ENCODE data around the gene ZFAND6.

- no peak for TF ChIP-seq CTCF (IDR thresholded peaks at IDR 0.05)
- TF ChIP-seq POLR2A (IDR thresholded peaks at IDR 0.05) = no peak
- no peak for TF ChIP-seq EP300 (IDR thresholded peaks at IDR 0.05)
Observed at GRCh38 chr15:80107204-80107603, 47.7 kb downstream of the ZFAND6 start.

Measured in ovary (tissue), 3 donors.